Measurements from ENCODE around the gene DENND5B. TPM values are rescaled to one million over a fixed set of nuclear protein-coding genes. Genes with fewer than 3 reads are reported as not detected.

The DENND5B gene
- total and polyA plus RNA-seq, 2 of the 4 experiments (the other 2 are of a cell fraction), result 5.5 to 13.4 TPM

DNA sequence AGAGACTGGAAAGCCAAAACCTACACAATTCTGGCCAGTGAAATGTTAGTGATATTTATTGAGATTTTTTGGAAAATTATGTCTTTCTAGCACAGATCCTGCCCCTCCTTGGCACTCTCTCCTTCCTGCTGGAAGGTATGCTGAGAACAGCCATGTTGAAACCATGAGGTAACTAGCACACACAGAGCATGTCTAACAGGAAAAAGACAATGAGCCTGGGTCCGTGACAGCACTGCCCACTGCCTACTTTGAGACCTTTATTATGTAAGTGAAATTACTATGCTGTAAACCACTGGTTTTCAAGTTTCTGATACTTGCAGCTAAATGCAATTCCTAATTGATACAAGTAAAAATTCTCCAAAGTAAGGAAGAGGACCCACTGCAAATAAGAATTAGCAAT is 183.4 kb downstream of the DENND5B start:
- no peaks in the 10 kb centered on the region; the same call in 1 of the 2 replicates for H3K9me1 ChIP-seq (ENCODE audit: insufficient read depth, low read length)
- ATAC-seq (ENCODE audit: low read depth), result no peak
- no peak overlapping the region for H3K18ac ChIP-seq (ENCODE audit: low read depth, low read length)
- no peak overlapping the region for H2BK5ac ChIP-seq (ENCODE audit: low read depth, low read length, poor library complexity, severe bottlenecking)
- H3K4me1 ChIP-seq (ENCODE audit: control insufficient read depth, insufficient read depth, low read length), result no peaks in the 10 kb centered on the region
- H3K56ac ChIP-seq (ENCODE audit: extremely low read depth, insufficient read depth, low read length), result no peak overlapping the region
- no peak overlapping the region for H4K91ac ChIP-seq (ENCODE audit: insufficient read depth, low read depth, low read length)
- H4K8ac ChIP-seq (ENCODE audit: low read depth in 2 of 2, low read length in 2 of 2), result no peak overlapping the region
- H2BK20ac ChIP-seq (ENCODE audit: low read depth, low read length), result no peak overlapping the region
- H3K4ac ChIP-seq (ENCODE audit: low read depth, low read length), result no peak overlapping the region
- H4K20me1 ChIP-seq (ENCODE audit: insufficient read depth, low read length), result no peaks in the 10 kb centered on the region
- H3K27me3 ChIP-seq (ENCODE audit: control insufficient read depth, insufficient read depth, low read length), result no peaks in the 10 kb centered on the region
- H3K9me3 ChIP-seq (ENCODE audit: control insufficient read depth, insufficient read depth, low read length), result no peaks in the 10 kb centered on the region
- no peak overlapping the region for H3K14ac ChIP-seq (replicated peaks; ENCODE audit: low read depth, low read length)
- WGBS, 2 experiments (ENCODE audit: extremely low coverage in 2 of 2, insufficient read length in 1 of 2), result no CpG with 5 or more reads among the region's 1 CpG
- no peak overlapping the region for H2AK5ac ChIP-seq (ENCODE audit: low read depth, low read length)
- no peak overlapping the region for H3K4me3 ChIP-seq (ENCODE audit: insufficient read depth, low read depth, low read length)
- POLR2A ChIA-PET (ENCODE audit: unreplicated experiment), result no interaction called here
- dilution Hi-C loops (cut with HindIII; ENCODE audit: low sequenced_read_pairs, unreplicated experiment), result no loop called here
- in situ Hi-C loops (cut with MboI; ENCODE audit: low sequenced_read_pairs), result no loop called here
- no peak overlapping the region for H3K27ac ChIP-seq (ENCODE audit: insufficient read depth, low read length)
- H3K36me3 ChIP-seq (ENCODE audit: control insufficient read depth, insufficient read depth, low read length), result no peaks in the 10 kb centered on the region
- no peak overlapping the region for H2BK120ac ChIP-seq (ENCODE audit: low read depth, low read length)
- CTCF ChIA-PET, result no interaction called here
- no peak overlapping the region for H3K9ac ChIP-seq (ENCODE audit: low read depth, low read length)
- no peak overlapping the region for H2AFZ ChIP-seq (replicated peaks; ENCODE audit: low read length, poor library complexity)
- H2BK15ac ChIP-seq (ENCODE audit: low read depth, low read length), result no peak overlapping the region
- BruUV-seq (replicated peaks), result no TSS peak
- H3K4me2 ChIP-seq (ENCODE audit: low read depth, low read length), result no peak overlapping the region
- TF ChIP-seq, protein P1, sequence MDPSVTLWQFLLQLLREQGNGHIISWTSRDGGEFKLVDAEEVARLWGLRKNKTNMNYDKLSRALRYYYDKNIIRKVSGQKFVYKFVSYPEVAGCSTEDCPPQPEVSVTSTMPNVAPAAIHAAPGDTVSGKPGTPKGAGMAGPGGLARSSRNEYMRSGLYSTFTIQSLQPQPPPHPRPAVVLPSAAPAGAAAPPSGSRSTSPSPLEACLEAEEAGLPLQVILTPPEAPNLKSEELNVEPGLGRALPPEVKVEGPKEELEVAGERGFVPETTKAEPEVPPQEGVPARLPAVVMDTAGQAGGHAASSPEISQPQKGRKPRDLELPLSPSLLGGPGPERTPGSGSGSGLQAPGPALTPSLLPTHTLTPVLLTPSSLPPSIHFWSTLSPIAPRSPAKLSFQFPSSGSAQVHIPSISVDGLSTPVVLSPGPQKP (IDR thresholded peaks at IDR 0.05; ENCODE audit: borderline replicate concordance, low read depth, low read length), result no peak
- TF ChIP-seq RCOR1 (IDR thresholded peaks at IDR 0.05; ENCODE audit: insufficient replicate concordance, low read length), result no peak
- TF ChIP-seq POLR2A (IDR thresholded peaks at IDR 0.05; ENCODE audit: low read depth, low read length), result no peak
- TF ChIP-seq FOS (IDR thresholded peaks at IDR 0.05; ENCODE audit: low read depth, low read length), result no peak
- TF ChIP-seq, protein P2, sequence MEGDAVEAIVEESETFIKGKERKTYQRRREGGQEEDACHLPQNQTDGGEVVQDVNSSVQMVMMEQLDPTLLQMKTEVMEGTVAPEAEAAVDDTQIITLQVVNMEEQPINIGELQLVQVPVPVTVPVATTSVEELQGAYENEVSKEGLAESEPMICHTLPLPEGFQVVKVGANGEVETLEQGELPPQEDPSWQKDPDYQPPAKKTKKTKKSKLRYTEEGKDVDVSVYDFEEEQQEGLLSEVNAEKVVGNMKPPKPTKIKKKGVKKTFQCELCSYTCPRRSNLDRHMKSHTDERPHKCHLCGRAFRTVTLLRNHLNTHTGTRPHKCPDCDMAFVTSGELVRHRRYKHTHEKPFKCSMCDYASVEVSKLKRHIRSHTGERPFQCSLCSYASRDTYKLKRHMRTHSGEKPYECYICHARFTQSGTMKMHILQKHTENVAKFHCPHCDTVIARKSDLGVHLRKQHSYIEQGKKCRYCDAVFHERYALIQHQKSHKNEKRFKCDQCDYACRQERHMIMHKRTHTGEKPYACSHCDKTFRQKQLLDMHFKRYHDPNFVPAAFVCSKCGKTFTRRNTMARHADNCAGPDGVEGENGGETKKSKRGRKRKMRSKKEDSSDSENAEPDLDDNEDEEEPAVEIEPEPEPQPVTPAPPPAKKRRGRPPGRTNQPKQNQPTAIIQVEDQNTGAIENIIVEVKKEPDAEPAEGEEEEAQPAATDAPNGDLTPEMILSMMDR (conservative IDR thresholded peaks at IDR 0.05; ENCODE audit: low read depth, low read length), result no peak
- no peak overlapping the region for H3K23ac ChIP-seq (ENCODE audit: low read depth, low read length)
- no peaks in the 10 kb centered on the region for H3K79me1 ChIP-seq (ENCODE audit: low read depth in 1 of 2, low read length in 2 of 2)
- no peak for DNase-seq
- intact Hi-C loops (cut with micrococcal nuclease), result no loop called here
- no peak overlapping the region for H4K5ac ChIP-seq (ENCODE audit: low read depth, low read length)
- H2AK9ac ChIP-seq (replicated peaks; ENCODE audit: low read depth, low read length, poor library complexity), result no peak overlapping the region

Data from IMR-90 (cell line).